OCI-LY3 (cell line): ENCODE results near the gene PGP.

Experiments used
- H2AFZ ChIP-seq: fragments of 200-600, 300-600 bp; shearing (Covaris generic); 2 replicates; pipeline ENCODE4 v1.6.0; 2014; ENCODE audit warnings: antibody characterized with exemption, low read depth, low read length
- H3K27ac ChIP-seq: fragments of 200-600, 300-600 bp; sonication (generic); 2 replicates; pipeline ENCODE4 v1.5.1; 2014; ENCODE audit warnings: mild to moderate bottlenecking, low read length, moderate library complexity, mixed read lengths
- H3K27me3 ChIP-seq: fragments of 200-600, 300-600 bp; sonication (generic); 2 replicates; pipeline ENCODE4 v1.6.1; 2014; ENCODE audit warnings: low read depth, low read length, mixed read lengths
- H3K36me3 ChIP-seq: fragments of 200-600, 300-600 bp; sonication (generic); replicated peaks from 2 replicates; pipeline ENCODE3; 2014; ENCODE audit warnings: low read depth, low read length, mixed read lengths
- H3K4me1 ChIP-seq: fragments of 300-600, 200-600 bp; sonication (generic); 2 replicates; pipeline ENCODE4 v1.6.1; 2014; ENCODE audit warnings: low read length, mixed read lengths
- H3K4me2 ChIP-seq: fragments of 200-600, 300-600 bp; sonication (generic); 2 replicates; pipeline ENCODE4 v1.6.1; 2014; ENCODE audit warnings: low read length, mixed read lengths
- H3K4me3 ChIP-seq: fragments of 300-600, 200-600 bp; sonication (generic); 2 replicates; pipeline ENCODE4 v1.5.1; 2014; ENCODE audit warnings: antibody characterized with exemption, mild to moderate bottlenecking, low read length, moderate library complexity
- H3K79me2 ChIP-seq: fragments of 300-600, 200-600 bp; shearing (Covaris generic); 2 replicates; pipeline ENCODE4 v1.6.1; 2014; ENCODE audit warnings: mild to moderate bottlenecking, low read length, mixed read lengths
- H3K9ac ChIP-seq: fragments of 300-600, 200-600 bp; shearing (Covaris generic); 2 replicates; pipeline ENCODE4 v1.6.0; 2014; ENCODE audit warnings: mild to moderate bottlenecking, low read length, moderate library complexity
- H3K9me3 ChIP-seq: fragments of 200-600, 300-600 bp; shearing (Covaris generic); 2 replicates; pipeline ENCODE4 v1.6.1; 2014; ENCODE audit warnings: low read length, mixed read lengths; ENCODE audit not compliant: insufficient read depth
- H4K20me1 ChIP-seq: fragments of 200-600, 300-600 bp; sonication (generic); 2 replicates; pipeline ENCODE4 v1.6.1; 2016; ENCODE audit warnings: low read length, mixed read lengths; ENCODE audit not compliant: insufficient read depth
- CTCF ChIP-seq: fragments of 200-600, 300-600 bp; sonication (generic); IDR thresholded peaks from 2 replicates; pipeline ENCODE4 v1.5.1; 2014; ENCODE audit warnings: antibody characterized with exemption, low read length, low read depth
- EZH2phosphoT487 ChIP-seq: fragments of 200-600 bp; shearing (Covaris generic); IDR thresholded peaks from 2 replicates; pipeline ENCODE4 v1.6.1; 2018; ENCODE audit warnings: antibody characterized with exemption, mixed run types, low read depth

PGP gene

DNA sequence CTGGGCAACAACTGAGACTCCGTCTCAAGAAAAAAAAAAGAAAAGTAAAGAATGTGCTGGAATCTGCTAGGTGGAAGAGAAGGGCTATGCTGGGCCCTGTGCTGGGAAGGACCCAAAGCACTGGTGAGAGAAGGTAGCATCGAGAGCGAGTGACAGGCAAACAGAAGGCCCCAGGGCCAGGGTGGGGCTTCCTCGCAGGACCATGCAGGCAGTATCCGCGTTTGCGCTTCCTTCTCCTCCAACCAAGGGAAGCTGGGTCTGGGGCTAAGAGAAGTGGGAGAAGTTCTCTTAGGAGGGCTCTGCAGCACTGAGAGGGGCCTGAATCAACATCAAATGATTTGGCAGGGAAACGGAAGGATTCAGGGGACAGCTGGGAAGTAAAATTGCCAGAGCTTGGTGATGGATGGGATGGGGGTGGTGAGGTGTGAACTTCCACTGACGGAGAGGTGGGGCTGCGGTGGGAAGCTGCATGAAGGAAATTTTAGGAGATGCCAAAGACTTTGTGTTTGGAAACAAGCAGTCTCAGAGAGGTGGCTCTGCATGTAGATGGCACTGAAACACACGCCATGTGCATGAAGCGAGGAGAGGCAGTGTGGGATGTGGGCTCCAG is 42.0 kb upstream of the PGP start:
- Histone ChIP-seq H3K27me3 (no peaks in the 10 kb centered on the region), H4K20me1 (peaks cover 31% of the 10 kb centered on the region), H2AFZ (no peak overlapping the region), H3K4me2 (no peak overlapping the region), H3K4me3 (no peak overlapping the region), H3K9ac (no peak overlapping the region), H3K4me1 (peaks cover 25% of the 10 kb centered on the region), H3K27ac (no peak overlapping the region), H3K9me3 (no peaks in the 10 kb centered on the region), H3K36me3 (peaks cover 51% of the 10 kb centered on the region), H3K79me2 (peaks cover 37% of the 10 kb centered on the region)
- TF ChIP-seq CTCF (no peak), EZH2phosphoT487 (no peak)

GRCh38 chr16:2253293-2253692 is 38.7 kb upstream of the PGP start:
- Histone ChIP-seq H3K9me3 (no peaks in the 10 kb centered on the region), H3K27me3 (no peaks in the 10 kb centered on the region), H2AFZ (no peak overlapping the region), H3K4me1 (peaks cover 32% of the 10 kb centered on the region), H3K4me2 (peak overlapping the region; percentile 100), H3K9ac (no peak overlapping the region), H3K27ac (peak overlapping the region; percentile 74), H4K20me1 (peaks cover 31% of the 10 kb centered on the region), H3K4me3 (no peak overlapping the region), H3K36me3 (peaks cover 39% of the 10 kb centered on the region), H3K79me2 (peaks cover 46% of the 10 kb centered on the region)
- no peak for TF ChIP-seq EZH2phosphoT487
- no peak for TF ChIP-seq CTCF

DNA sequence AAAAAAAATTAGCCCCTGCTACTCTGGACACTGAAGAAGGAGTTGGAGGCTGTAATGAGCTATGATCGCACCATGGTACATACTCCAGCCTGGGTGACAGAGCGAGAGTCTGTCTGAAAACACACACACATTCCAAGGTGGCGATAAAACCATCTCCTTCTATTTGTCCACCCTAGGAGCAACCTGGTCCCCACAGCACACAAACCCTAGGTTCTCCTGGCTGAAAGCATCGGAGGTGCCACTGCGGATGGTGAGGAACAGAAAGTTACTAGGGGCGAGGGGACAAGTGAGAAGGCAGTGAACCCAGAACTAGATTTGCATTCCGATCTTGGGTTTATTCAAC is 38.1 kb upstream of the PGP start:
- peaks cover 34% of the 10 kb centered on the region for H3K36me3 ChIP-seq
- H3K79me2 ChIP-seq: peaks cover 46% of the 10 kb centered on the region
- no peaks in the 10 kb centered on the region for H3K9me3 ChIP-seq
- H3K4me2 ChIP-seq: peak overlapping the region; percentile 100
- H3K9ac ChIP-seq: peak overlapping the region; percentile 27; the same call in 1 of the 2 replicates
- H3K4me3 ChIP-seq: peak overlapping the region; percentile 7; the same call in 1 of the 2 replicates
- H2AFZ ChIP-seq: no peak overlapping the region
- H3K27me3 ChIP-seq: no peaks in the 10 kb centered on the region
- peaks cover 32% of the 10 kb centered on the region for H3K4me1 ChIP-seq
- H4K20me1 ChIP-seq: peaks cover 28% of the 10 kb centered on the region
- TF ChIP-seq CTCF (no peak), EZH2phosphoT487 (no peak)
- peak overlapping the region; percentile 74 for H3K27ac ChIP-seq

DNA sequence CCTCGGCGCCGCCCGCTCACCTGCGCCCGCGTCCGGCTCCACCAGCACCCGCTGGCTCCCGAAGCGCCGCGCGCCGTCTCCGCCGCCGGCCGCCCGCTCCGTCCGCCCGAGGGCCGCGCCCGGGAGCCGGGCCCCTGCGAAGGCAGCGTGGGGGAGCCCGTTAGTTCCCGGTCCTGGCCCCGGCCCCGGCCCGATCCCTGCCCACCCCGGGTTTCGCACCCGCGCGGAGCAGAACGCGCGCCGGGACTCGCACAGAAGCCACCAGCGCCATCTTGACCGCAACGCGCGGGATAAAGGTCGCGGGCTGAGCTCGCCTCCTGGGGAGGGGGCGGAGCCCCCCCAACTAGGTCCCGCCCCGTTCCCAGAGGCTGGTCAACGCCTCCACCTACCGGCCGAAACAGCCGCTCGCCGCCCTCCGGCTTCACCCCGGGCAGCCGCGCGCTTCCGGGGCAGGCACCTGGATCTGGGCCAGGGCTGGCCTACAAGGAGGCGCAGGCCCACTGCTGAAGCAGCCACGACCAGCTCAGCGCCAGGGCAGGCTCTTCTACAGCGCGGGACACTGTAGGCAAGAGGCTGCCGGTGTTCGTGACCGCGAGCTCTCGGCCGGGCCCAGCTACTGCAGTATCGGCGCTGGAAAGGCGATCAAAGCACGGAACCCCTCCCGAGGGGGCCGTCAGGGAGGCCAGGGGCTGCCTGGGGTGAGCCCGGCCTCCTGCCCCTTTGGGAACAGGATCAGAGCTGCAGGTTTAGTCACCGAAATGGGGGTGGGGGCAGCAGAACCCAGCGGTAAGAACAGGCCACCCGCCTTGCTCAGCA is 36.9 kb upstream of the PGP start, which contains the start of gene ECI1:
Gene ECI1, minus strand, starts transcription at position 292 of the 816 bp plus-strand sequence. Its CDS starts 21 bp downstream, at position 271.
- H2AFZ ChIP-seq: no peak within 1 kb of the TSS

More for the DNA sequence above, 36.9 kb upstream of the PGP start, which contains the start of gene ECI1:
- Histone ChIP-seq H3K79me2 (peaks cover 34% of the 10 kb centered on the region), H3K27ac (peak within 1 kb of the TSS; percentile 74), H3K36me3 (peaks cover 24% of the 10 kb centered on the region), H3K9me3 (no peaks in the 10 kb centered on the region), H3K27me3 (no peaks in the 10 kb centered on the region), H3K4me1 (peaks cover 32% of the 10 kb centered on the region), H3K9ac (peak within 1 kb of the TSS; percentile 72), H3K4me2 (peak within 1 kb of the TSS; percentile 100), H4K20me1 (peaks cover 20% of the 10 kb centered on the region), H3K4me3 (peak within 1 kb of the TSS; percentile 92)
- peak; percentile 58 for TF ChIP-seq CTCF
- TF ChIP-seq EZH2phosphoT487: no peak
